ENCODE results near the gene SNUPN. TPM values are rescaled to one million over a fixed set of nuclear protein-coding genes. Genes with fewer than 3 reads are reported as not detected.
"Not testable (repeated sequence)": the region's sequence is repeated elsewhere in the genome, so short reads cannot be mapped to it uniquely, and the experiment has no call there.

Gene SNUPN
- total RNA-seq, 1 experiment from 2014 or later: 28.9 TPM

- POLR2A ChIA-PET: interaction anchor here (1.0 to 2.2 kb wide), 2 partner anchors 13 to 137 kb away, joined by 5 to 10 read pairs; partner anchors contain the start of gene PTPN9
- Mint-ChIP-seq H3K9me3 (ENCODE audit: unreplicated experiment) (no peaks in the 10 kb centered on the region), H3K27ac (ENCODE audit: low read depth, unreplicated experiment) (no peak overlapping the region), H3K4me3 (ENCODE audit: unreplicated experiment) (no peak overlapping the region), H3K4me1 (ENCODE audit: insufficient read depth, unreplicated experiment) (no peaks in the 10 kb centered on the region), H3K36me3 (ENCODE audit: insufficient read depth, unreplicated experiment) (peaks cover 19% of the 10 kb centered on the region), H3K27me3 (ENCODE audit: insufficient read depth, unreplicated experiment) (no peaks in the 10 kb centered on the region)
- TF ChIP-seq CTCF (IDR thresholded peaks at IDR 0.05; ENCODE audit: unreplicated experiment): no peak
- no peak for DNase-seq (ENCODE audit: unreplicated experiment)
- CTCF ChIA-PET: interaction anchor here (1.5 kb wide), 1 partner anchor 83 kb away, joined by 5 read pairs; no protein-coding TSS in a partner anchor
- no TSS peak for BruUV-seq (replicated peaks)
- intact Hi-C loops (cut with micrococcal nuclease): no loop called here
Observed at GRCh38 chr15:75591655-75592364, 33.7 kb downstream of the SNUPN start.

- Mint-ChIP-seq H3K27ac (ENCODE audit: low read depth, unreplicated experiment) (no peak overlapping the region), H3K36me3 (ENCODE audit: insufficient read depth, unreplicated experiment) (peaks cover 3% of the 10 kb centered on the region), H3K9me3 (ENCODE audit: unreplicated experiment) (no peaks in the 10 kb centered on the region), H3K27me3 (ENCODE audit: insufficient read depth, unreplicated experiment) (no peaks in the 10 kb centered on the region), H3K4me1 (ENCODE audit: insufficient read depth, unreplicated experiment) (no peaks in the 10 kb centered on the region), H3K4me3 (ENCODE audit: unreplicated experiment) (no peak overlapping the region)
- TF ChIP-seq CTCF (IDR thresholded peaks at IDR 0.05; ENCODE audit: unreplicated experiment): no peak
- no peak for DNase-seq (ENCODE audit: unreplicated experiment)
- POLR2A ChIA-PET: interaction anchor here (0.9 to 1.8 kb wide), 2 partner anchors 9 to 12 kb away, joined by 3 to 8 read pairs; partner anchors contain the start of gene PTPN9
- BruUV-seq (replicated peaks): no TSS peak
- CTCF ChIA-PET: interaction anchor here (0.6 to 1.5 kb wide), 2 partner anchors 82 to 199 kb away, joined by 3 to 5 read pairs; no protein-coding TSS in a partner anchor
- intact Hi-C loops (cut with micrococcal nuclease): no loop called here
Observed at GRCh38 chr15:75590239-75590638, 35.3 kb downstream of the SNUPN start.

GRCh38 chr15:75589071-75589470 is 36.5 kb downstream of the SNUPN start:
- no TSS peak for BruUV-seq (replicated peaks)
- CTCF ChIA-PET: no interaction called here
- no peak for DNase-seq (ENCODE audit: unreplicated experiment)
- Mint-ChIP-seq H3K4me1 (ENCODE audit: insufficient read depth, unreplicated experiment) (no peaks in the 10 kb centered on the region), H3K9me3 (ENCODE audit: unreplicated experiment) (no peaks in the 10 kb centered on the region), H3K36me3 (ENCODE audit: insufficient read depth, unreplicated experiment) (no peaks in the 10 kb centered on the region), H3K27ac (ENCODE audit: low read depth, unreplicated experiment) (no peak overlapping the region), H3K27me3 (ENCODE audit: insufficient read depth, unreplicated experiment) (no peaks in the 10 kb centered on the region), H3K4me3 (ENCODE audit: unreplicated experiment) (no peak overlapping the region)
- POLR2A ChIA-PET: interaction anchor here (1.0 to 1.8 kb wide), 2 partner anchors 11 to 12 kb away, joined by 3 to 8 read pairs; partner anchors contain the start of gene PTPN9
- TF ChIP-seq CTCF (IDR thresholded peaks at IDR 0.05; ENCODE audit: unreplicated experiment): no peak
- intact Hi-C loops (cut with micrococcal nuclease): no loop called here

- BruUV-seq (replicated peaks); H3K4me3 Mint-ChIP-seq (ENCODE audit: unreplicated experiment); H3K9me3 Mint-ChIP-seq (ENCODE audit: unreplicated experiment); intact Hi-C loops (cut with micrococcal nuclease); H3K4me1 Mint-ChIP-seq (ENCODE audit: insufficient read depth, unreplicated experiment); H3K27me3 Mint-ChIP-seq (ENCODE audit: insufficient read depth, unreplicated experiment); H3K36me3 Mint-ChIP-seq (ENCODE audit: insufficient read depth, unreplicated experiment); H3K27ac Mint-ChIP-seq (ENCODE audit: low read depth, unreplicated experiment); POLR2A ChIA-PET; DNase-seq (ENCODE audit: unreplicated experiment): not testable (repeated sequence)
- CTCF ChIA-PET: interaction anchor here (0.6 kb wide), 1 partner anchor 16 kb away, joined by 3 read pairs; no protein-coding TSS in a partner anchor
Observed at GRCh38 chr15:75586422-75586821, 39.1 kb downstream of the SNUPN start.

Data from MCF 10A (cell line).